Measurements from ENCODE around the gene TRPM2. TPM values are rescaled to one million over a fixed set of nuclear protein-coding genes. Genes with fewer than 3 reads are reported as not detected.

TRPM2 gene
- total and polyA plus RNA-seq, 2 of the 4 experiments (the other 2 are of a cell fraction) = not detected

- no peak overlapping the region for H3K18ac ChIP-seq (ENCODE audit: low read depth, low read length)
- in situ Hi-C loops (cut with MboI; ENCODE audit: low sequenced_read_pairs) (no loop called here), intact Hi-C loops (cut with micrococcal nuclease) (no loop called here), dilution Hi-C loops (cut with HindIII; ENCODE audit: low sequenced_read_pairs, unreplicated experiment) (no loop called here)
- H3K56ac ChIP-seq (ENCODE audit: extremely low read depth, insufficient read depth, low read length) = no peak overlapping the region
- peaks cover 2% of the 10 kb centered on the region for H3K27me3 ChIP-seq (ENCODE audit: control insufficient read depth, insufficient read depth, low read length)
- no peaks in the 10 kb centered on the region for H3K36me3 ChIP-seq (ENCODE audit: control insufficient read depth, insufficient read depth, low read length)
- H2BK5ac ChIP-seq (ENCODE audit: low read depth, low read length, poor library complexity, severe bottlenecking) = no peak overlapping the region
- no peak overlapping the region for H2BK15ac ChIP-seq (ENCODE audit: low read depth, low read length)
- H4K5ac ChIP-seq (ENCODE audit: low read depth, low read length) = no peak overlapping the region
- H3K4me3 ChIP-seq (ENCODE audit: insufficient read depth, low read depth, low read length) = no peak overlapping the region
- H3K27ac ChIP-seq (ENCODE audit: insufficient read depth, low read length) = no peak overlapping the region
- H3K79me1 ChIP-seq (ENCODE audit: low read depth in 1 of 2, low read length in 2 of 2) = no peaks in the 10 kb centered on the region
- H3K14ac ChIP-seq (replicated peaks; ENCODE audit: low read depth, low read length) = no peak overlapping the region
- TF ChIP-seq SMC3 (IDR thresholded peaks at IDR 0.05; ENCODE audit: low read depth, low read length) (no peak), NFE2L2 (IDR thresholded peaks at IDR 0.05; ENCODE audit: low read depth, low read length) (no peak), BHLHE40 (IDR thresholded peaks at IDR 0.05; ENCODE audit: low read depth, low read length) (no peak), FOS (IDR thresholded peaks at IDR 0.05; ENCODE audit: low read depth, low read length) (no peak)
- TF ChIP-seq, protein P1, sequence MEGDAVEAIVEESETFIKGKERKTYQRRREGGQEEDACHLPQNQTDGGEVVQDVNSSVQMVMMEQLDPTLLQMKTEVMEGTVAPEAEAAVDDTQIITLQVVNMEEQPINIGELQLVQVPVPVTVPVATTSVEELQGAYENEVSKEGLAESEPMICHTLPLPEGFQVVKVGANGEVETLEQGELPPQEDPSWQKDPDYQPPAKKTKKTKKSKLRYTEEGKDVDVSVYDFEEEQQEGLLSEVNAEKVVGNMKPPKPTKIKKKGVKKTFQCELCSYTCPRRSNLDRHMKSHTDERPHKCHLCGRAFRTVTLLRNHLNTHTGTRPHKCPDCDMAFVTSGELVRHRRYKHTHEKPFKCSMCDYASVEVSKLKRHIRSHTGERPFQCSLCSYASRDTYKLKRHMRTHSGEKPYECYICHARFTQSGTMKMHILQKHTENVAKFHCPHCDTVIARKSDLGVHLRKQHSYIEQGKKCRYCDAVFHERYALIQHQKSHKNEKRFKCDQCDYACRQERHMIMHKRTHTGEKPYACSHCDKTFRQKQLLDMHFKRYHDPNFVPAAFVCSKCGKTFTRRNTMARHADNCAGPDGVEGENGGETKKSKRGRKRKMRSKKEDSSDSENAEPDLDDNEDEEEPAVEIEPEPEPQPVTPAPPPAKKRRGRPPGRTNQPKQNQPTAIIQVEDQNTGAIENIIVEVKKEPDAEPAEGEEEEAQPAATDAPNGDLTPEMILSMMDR (conservative IDR thresholded peaks at IDR 0.05; ENCODE audit: low read depth, low read length) = no peak
- TF ChIP-seq, protein P2, sequence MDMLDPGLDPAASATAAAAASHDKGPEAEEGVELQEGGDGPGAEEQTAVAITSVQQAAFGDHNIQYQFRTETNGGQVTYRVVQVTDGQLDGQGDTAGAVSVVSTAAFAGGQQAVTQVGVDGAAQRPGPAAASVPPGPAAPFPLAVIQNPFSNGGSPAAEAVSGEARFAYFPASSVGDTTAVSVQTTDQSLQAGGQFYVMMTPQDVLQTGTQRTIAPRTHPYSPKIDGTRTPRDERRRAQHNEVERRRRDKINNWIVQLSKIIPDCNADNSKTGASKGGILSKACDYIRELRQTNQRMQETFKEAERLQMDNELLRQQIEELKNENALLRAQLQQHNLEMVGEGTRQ (IDR thresholded peaks at IDR 0.05; ENCODE audit: low read depth, low read length) = no peak
- ATAC-seq (ENCODE audit: low read depth) (no peak), DNase-seq (no peak)
- no peak overlapping the region for H2BK120ac ChIP-seq (ENCODE audit: low read depth, low read length)
- peaks cover 13% of the 10 kb centered on the region for H3K9me3 ChIP-seq (ENCODE audit: control insufficient read depth, insufficient read depth, low read length)
- no peak overlapping the region for H3K23ac ChIP-seq (ENCODE audit: low read depth, low read length)
- H2AK5ac ChIP-seq (ENCODE audit: low read depth, low read length) = no peak overlapping the region
- no peak overlapping the region for H4K8ac ChIP-seq (ENCODE audit: low read depth in 2 of 2, low read length in 2 of 2)
- no peak overlapping the region for H2BK20ac ChIP-seq (ENCODE audit: low read depth, low read length)
- H3K4me1 ChIP-seq (ENCODE audit: control insufficient read depth, insufficient read depth, low read length) = no peaks in the 10 kb centered on the region
- no peak overlapping the region for H3K4me2 ChIP-seq (ENCODE audit: low read depth, low read length)
- POLR2A ChIA-PET (ENCODE audit: unreplicated experiment) = no interaction called here
- H3K9ac ChIP-seq (ENCODE audit: low read depth, low read length) = no peak overlapping the region
- H2AK9ac ChIP-seq (replicated peaks; ENCODE audit: low read depth, low read length, poor library complexity) = no peak overlapping the region
- no peaks in the 10 kb centered on the region for H4K20me1 ChIP-seq (ENCODE audit: insufficient read depth, low read length)
- H3K4ac ChIP-seq (ENCODE audit: low read depth, low read length) = no peak overlapping the region
- no peaks in the 10 kb centered on the region for H3K9me1 ChIP-seq (ENCODE audit: insufficient read depth, low read length)
- no peak overlapping the region for H4K91ac ChIP-seq (ENCODE audit: insufficient read depth, low read depth, low read length)
- H2AFZ ChIP-seq (replicated peaks; ENCODE audit: low read length, poor library complexity) = no peak overlapping the region
- CTCF ChIA-PET = no interaction called here
- no TSS peak for BruUV-seq (replicated peaks)
- 23% methylated on average over 8 of the region's 31 CpGs; no CpG with 5 or more reads in 1 of the 2 experiments for WGBS, 2 experiments (ENCODE audit: extremely low coverage in 2 of 2, insufficient read length in 1 of 2)
Observed at GRCh38 chr21:44379991-44380865, 26.8 kb downstream of the TRPM2 start.

All from IMR-90 (cell line).